ENCODE results near the gene RAPGEF2.

RAPGEF2 gene

GRCh38 chr4:159204566-159204965 is 101.7 kb downstream of the RAPGEF2 start:
- DNase-seq: no peak

GRCh38 chr4:159205466-159205865 is 102.6 kb downstream of the RAPGEF2 start:
- DNase-seq: no peak

GRCh38 chr4:159206427-159206871 is 103.6 kb downstream of the RAPGEF2 start:
- no peak for DNase-seq

GRCh38 chr4:159209249-159209648 is 106.4 kb downstream of the RAPGEF2 start:
- DNase-seq: no peak

- DNase-seq: no peak
Measured at GRCh38 chr4:159210975-159211374, 108.1 kb downstream of the RAPGEF2 start.

GRCh38 chr4:159212675-159213293 is 109.9 kb downstream of the RAPGEF2 start:
- DNase-seq: no peak

- DNase-seq: no peak
Measured at GRCh38 chr4:159216834-159217233, 114.0 kb downstream of the RAPGEF2 start.

GRCh38 chr4:159219862-159220261 is 117.0 kb downstream of the RAPGEF2 start:
- DNase-seq: no peak

GRCh38 chr4:159220353-159220752 is 117.5 kb downstream of the RAPGEF2 start:
- DNase-seq: no peak

GRCh38 chr4:159221280-159221679 is 118.4 kb downstream of the RAPGEF2 start:
- no peak for DNase-seq

GRCh38 chr4:159222043-159222552 is 119.2 kb downstream of the RAPGEF2 start:
- no peak for DNase-seq

GRCh38 chr4:159224408-159224807 is 121.5 kb downstream of the RAPGEF2 start:
- DNase-seq: no peak

GRCh38 chr4:159227378-159227777 is 124.5 kb downstream of the RAPGEF2 start:
- no peak for DNase-seq

- DNase-seq: no peak
Measured at GRCh38 chr4:159227984-159228383, 125.1 kb downstream of the RAPGEF2 start.

- DNase-seq: no peak
Measured at GRCh38 chr4:159229164-159229563, 126.3 kb downstream of the RAPGEF2 start.

GRCh38 chr4:159232465-159233106 is 129.7 kb downstream of the RAPGEF2 start:
- no peak for DNase-seq

- DNase-seq: no peak
Measured at GRCh38 chr4:159235779-159236368, 133.0 kb downstream of the RAPGEF2 start.

GRCh38 chr4:159237975-159238374 is 135.1 kb downstream of the RAPGEF2 start:
- DNase-seq: no peak

- DNase-seq: no peak
Measured at GRCh38 chr4:159238631-159239030, 135.8 kb downstream of the RAPGEF2 start.

- no peak for DNase-seq
Measured at GRCh38 chr4:159239629-159240028, 136.8 kb downstream of the RAPGEF2 start.

GRCh38 chr4:159240046-159240445 is 137.2 kb downstream of the RAPGEF2 start:
- DNase-seq: no peak

GRCh38 chr4:159240687-159241086 is 137.8 kb downstream of the RAPGEF2 start:
- DNase-seq: no peak

GRCh38 chr4:159242427-159242826 is 139.5 kb downstream of the RAPGEF2 start:
- no peak for DNase-seq
